ENCODE measurements around the gene TMEM217.

DNA sequence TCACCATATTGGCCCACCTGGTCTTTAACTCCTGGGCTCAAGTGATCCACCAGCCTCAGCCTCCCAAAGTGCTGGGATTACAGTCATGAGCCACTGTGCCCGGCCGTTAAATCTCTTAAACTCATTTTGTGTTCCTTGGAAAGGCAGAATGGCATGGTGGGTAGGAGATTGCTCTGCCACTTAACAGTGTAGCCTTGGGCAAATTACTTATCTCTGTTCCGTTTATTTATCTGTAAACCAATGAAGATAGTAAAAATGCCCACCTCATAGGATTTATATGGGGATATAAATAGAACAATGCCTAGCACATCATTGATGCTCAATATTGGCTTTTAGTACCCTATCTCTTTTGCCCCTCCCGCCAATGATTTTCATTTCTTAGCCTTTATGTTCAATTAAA, 95.2 kb downstream of the TMEM217 start:
- TF ChIP-seq POLR2AphosphoS5 (IDR thresholded peaks at IDR 0.05; ENCODE audit: low read depth, low read length) (no peak), POLR2A (IDR thresholded peaks at IDR 0.05; ENCODE audit: low read depth, low read length) (no peak)

Data from GM12891 (cell line).